HG03575 (cell line): ENCODE data around the gene FHIT.

ENCODE experiments used
- ATAC-seq: cut with Tn5 transposase; IDR thresholded peaks from one replicate; pipeline ENCODE4 v1.9.1; 2021; ENCODE audit not compliant: unreplicated experiment, insufficient number of reproducible peaks, low FRiP score; ENCODE audit errors: extremely low read depth

FHIT gene

DNA sequence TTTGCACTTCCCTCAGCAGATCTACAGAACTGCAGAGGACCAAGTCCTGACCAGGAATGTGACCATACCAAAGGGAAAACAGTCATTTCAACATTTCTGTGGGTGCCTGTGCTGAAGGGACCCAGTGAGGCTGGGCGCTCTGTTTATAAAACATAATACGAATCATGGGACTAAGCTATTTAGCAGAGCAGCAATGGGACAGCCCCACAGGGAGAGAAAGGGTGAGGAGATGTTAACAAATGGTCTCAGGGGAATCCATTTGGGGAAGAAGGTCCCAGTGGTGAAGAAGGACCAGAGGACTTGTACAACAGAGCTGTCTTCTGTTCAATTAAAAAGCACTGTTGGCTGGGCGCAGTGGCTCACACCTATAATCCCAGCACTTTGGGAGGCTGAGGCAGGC is 1025.4 kb downstream of the FHIT start:
- no peak for ATAC-seq

DNA sequence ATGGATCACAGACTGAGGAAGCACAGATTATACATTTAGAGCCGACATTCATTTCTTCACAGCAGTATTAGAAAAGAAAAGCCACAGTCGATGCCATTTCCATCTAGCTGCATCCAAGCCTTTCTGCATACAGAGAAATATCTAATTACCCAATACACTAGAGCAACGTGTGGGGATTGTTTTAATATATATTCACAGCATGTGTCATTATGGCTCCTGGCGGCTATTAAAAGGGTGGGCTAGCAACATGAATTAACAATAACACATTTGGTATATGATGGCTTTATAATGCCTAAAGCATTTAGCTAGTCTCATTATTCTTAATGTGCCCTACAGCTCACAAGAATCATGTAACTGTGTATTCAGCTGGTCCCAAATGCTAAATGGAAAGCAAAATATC is 1030.5 kb downstream of the FHIT start:
- ATAC-seq: no peak

DNA sequence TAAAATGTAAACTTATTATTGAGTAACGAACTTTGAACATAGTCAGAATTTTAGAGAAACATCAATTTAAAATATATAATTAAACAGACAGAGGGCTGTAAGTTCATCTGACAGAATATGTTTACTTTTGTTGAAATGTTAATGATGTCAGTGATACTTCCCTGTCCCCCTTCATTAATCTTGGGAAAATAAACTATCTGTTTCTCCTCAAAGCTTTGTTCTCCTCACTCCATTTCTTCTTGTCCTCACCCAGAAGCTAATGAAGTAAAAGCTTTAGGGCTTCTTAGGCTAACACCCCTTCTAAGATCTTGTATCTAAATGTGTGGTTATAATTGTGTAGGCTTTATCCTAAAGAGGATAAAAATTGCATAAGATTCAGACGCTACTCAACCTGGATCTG is 1031.8 kb downstream of the FHIT start:
- ATAC-seq: no peak

DNA sequence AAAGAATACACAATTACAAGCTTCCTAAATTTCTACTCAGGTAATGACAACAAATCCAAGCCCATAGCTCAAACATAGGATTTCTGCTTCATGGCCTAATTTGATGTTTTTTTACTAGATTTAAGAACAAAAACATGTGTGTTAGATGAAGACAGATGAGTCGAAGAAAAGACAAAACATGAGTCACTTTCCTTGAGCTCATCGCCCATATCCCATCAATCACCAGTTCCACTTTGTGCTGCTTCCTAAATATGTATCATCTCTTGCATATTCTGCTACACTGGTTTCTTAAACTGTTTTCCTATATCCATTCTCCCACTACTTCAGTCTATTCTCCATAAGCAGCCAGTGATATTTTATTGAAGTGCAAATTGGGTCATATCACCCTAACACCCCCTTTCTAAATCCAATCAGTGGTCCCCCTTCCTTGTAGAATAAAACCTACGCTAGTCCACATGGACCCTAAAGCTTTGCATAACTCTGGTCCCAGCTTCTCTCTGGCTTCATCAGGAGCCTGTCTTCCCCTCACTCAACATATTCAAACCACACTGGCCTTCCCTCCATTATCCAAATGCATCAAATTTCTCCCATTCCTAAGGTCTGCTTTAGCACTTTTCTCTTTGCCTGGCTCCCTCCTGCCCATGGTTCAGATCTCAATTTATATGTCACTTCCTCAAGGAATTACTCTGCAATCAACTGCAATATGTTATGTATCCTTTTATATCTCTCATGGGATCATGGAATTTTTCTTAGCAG is 1033.9 kb downstream of the FHIT start:
- ATAC-seq: no peak

DNA sequence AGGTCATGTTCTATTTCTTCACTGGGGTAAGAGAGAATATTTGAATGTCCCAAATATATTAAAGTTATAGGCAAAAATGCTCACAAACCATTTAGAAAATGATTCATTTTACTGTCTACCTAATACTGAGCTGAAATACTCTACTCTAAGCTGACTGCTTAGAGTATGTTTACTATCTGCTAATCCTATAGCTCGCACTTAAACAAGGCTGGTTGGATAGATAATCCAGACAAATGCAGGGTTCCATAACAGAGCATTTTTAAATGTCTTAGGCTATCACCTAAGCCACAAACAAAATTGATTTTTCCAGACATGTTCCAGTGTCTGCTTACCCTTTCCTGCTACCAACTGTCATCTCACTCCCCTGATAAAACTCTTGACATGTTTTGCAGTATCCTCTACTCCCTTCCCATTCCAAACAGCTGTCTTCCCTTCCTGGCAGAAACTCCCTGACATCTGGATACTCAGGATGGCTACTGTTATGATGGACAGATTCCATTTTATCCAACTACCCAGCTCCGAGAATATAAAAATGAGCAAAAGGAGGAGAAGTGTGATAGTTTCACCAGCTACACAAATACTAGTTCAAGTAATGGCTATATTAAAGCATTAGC is 1034.7 kb downstream of the FHIT start:
- ATAC-seq: no peak

DNA sequence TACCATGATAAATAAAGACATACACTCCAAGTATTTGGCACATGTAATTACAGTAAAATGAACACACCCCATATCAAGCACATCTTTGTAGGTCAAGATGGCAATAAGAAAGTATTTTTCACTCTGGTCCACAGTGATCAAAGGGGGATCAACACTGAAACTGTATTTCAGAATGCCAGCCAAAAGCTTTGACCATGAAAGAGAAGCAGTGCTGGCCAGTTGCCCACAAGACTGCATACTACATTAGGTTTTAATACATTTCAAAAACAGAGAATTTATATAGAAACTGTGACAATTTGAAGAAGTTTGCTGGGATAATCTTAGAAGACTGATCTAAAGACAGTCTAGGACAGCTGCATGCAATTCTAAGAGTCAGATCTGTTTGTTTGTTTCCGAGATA is 1035.3 kb downstream of the FHIT start:
- ATAC-seq: no peak

DNA sequence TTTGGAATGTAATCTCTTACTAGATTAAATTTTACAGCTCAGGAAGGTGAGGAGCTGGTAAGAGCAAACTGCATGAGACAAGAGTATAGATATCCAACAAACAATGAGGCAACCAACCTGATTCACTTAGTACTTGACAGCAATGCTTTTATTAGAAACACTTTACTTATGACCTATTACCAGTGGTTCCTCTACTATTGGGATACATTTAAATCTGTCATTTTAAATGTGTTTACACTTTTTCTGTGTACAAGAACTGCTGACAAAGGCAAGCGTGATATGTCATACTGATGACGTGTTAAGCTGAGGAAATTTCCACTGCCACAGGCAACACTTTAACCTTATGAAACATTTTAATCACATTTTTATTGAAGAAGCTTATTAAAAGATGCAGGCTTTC is 1043.3 kb downstream of the FHIT start:
- ATAC-seq: no peak

DNA sequence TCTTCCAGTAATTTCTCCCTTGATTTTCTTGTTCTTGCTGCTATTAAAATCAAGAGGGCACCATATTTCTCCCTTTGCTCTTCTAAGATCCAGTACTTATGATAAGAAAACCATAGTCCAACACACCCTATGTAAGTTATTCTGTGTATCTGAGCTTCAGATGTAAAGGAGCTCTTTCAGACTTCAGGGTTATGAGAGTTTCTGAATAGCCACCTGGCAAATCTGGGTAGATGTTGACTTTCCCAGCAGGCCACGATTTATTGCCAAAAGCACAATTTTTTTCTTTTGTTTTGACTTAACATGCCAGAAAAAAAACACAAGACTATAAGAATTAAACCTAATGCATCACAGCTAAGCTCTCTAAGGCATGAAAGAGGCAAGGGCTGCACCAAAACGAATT is 1045.0 kb downstream of the FHIT start:
- ATAC-seq: no peak

DNA sequence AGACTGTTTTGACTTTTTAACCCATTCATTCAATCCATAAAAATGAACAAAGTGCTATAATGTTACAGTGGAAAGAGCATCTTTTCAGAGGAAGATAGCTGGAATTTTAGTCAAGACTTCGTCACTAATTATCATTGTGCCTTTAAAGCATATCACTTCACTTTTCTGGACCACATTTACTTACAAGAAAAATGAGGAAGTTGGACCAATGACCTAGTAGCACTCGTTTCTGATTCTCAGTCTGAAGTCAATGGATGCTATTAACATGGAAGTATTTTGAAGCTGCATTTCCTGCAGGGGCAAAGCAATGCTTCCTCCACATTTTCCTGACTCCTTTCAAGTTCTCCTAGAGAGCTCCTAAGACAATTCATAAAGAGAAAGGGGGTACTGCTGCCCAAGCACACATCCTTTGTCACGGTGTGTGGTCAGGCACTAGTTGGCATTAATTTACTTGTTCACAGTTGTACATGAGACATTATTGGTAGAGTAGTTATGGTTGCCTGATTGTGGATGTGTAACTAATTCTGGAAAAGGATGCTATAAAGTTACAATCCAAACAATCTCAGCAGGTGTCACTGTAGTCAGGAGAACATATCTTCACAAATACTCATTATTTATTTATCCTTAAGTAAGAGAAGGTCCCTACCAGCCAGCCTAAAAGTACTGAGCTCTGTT is 1049.1 kb downstream of the FHIT start:
- ATAC-seq: no peak

DNA sequence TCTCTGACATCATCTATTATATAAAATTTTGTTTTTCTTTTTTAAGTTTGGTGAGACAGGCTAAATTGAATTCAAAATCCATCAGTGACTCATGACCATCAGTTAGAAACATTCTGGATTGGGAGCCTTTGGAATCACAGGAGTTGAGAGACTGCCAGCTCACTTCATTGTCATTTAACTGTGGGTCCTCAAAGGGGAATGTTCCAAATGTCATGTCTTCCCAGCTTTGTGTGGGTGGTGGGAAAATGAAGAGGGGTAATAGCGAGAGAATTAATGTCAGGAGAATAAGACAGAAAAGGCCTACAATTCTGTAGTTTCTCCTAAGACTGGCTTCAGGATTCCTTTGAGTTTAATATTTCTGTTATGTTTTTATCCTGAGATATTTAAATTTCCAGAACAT is 1051.9 kb downstream of the FHIT start:
- no peak for ATAC-seq

DNA sequence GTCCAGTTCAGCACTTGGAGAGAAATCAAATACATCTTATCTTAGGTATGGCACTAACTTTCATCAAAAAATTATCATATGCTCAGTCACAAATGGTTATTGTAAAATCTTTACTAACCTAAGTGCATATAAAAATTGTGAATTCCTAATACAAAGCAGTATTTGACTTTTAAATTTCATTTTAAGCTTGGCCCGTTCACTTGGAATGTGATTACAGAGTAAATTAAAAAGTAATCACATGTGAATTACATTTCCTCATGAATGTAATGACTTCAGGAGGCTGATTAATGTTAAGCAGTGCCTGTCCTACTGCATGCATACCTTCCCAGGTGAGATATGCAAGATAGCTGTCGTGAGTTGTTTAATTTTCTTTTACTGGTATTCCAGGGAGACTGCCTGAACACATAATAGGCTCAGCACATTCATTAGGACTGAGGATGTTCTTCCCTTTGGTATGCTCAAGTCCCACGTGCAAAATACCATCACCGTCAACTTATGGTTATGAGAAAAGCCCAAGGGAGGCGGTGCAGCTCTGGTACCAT is 1053.0 kb downstream of the FHIT start:
- no peak for ATAC-seq

DNA sequence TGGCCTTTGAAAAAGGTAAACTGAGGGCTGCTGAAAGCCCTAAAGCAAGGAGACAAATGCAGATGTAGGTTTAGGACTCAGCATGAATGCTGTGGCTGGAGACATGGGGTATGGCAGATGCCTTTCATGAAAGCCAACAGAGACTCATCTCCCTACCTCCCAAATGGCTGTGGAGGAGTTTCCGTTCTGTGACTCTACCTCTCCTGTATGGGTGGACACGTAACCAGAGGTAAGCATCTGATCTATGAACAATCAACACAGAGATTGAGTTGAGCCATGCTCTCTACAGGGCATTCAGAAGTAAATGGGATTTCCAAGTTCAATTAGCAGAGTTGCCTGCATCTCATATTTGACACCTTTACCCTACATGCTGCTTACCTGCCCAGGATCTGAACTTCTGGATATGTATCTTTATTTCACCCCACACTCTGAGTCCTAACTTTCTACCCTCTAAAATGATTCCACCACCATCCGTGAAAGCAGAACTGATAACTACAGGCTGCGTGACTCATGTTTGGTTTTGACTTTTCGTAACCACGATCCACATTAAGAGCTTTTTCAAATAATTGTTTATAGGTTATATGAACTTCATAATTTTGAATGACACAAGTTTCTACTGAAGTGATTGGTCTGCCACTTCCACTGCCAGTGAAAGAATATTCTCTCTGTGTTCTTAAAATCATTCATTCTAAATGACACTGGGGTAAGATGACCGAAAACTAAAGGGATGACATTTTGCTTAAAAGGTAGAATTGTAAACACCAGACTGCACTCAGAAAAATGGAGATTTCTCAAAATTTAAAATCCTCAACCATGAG is 1058.7 kb downstream of the FHIT start:
- no peak for ATAC-seq

DNA sequence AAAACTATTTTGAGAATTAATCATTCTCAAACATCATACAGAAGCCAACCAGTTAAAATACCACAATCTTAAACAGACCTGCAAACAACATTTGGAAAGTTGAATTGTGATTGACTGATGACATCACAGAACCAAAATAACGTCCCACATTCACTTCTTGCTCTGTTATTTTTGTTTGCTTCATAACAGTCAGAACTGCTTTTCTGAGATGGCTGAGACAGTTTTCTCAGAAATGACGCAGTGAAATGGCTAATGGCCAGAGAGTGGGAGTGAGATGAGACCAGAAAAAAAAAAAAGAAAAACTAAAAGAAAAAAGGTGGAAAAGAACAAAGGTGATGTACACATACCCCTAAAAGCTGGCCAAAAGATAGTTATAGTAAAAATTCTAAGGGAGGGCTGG is 1061.2 kb downstream of the FHIT start:
- no peak for ATAC-seq

DNA sequence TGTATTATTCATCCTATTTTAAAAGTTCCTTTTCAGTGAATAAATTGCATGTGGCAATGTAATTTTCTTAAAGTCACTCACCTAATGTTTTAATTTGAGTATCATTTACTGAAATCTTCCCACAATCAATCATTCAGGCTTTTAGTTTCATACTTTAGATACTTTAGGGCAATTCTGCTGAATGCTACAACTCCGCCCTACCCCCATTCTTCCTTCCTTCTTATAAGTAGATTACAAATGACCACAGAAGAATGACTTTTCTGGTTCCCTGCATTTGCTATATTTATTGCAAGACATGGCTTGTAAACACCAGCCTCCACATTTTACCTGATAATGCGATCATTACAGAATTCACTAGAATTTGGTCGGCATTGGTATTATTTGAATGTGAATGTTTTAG is 1061.9 kb downstream of the FHIT start:
- ATAC-seq: no peak

DNA sequence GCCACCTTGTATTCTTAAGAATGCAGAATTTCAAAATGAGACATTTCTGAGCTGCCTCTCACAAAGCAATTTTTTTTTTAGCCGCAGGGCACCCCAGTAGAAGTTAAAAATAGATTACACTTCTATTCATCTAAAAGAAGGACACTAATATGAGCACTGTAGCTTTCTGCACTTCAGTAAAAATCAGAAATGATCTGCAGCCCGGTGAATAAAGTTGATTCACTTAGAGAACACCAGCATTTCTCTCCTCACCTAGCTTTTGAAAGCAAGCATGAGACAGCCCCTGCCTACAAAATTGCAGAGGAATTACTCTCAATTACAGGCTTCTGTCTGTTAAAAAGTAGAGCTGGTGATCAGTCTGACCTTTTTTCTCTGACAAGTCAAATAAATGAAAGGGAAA is 1062.4 kb downstream of the FHIT start:
- no peak for ATAC-seq

DNA sequence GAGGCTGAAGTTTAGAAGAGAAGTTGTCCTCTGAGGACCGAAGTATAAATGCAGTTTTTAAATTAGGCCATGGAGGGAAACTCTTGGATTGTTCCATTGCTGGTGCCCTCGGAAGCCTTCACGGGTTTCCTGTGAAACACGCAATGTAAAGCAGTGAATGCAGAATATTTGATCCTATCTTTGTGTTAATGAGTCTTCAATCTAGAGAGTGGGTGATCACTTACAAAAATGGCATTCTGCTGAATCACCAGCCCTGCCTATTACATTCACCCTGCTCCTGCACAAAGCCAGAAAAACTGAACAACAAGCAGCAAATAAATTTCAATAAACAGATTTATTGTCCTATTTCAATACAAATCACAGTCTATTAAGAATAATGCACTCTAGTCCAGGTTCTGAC is 1063.9 kb downstream of the FHIT start:
- no peak for ATAC-seq

DNA sequence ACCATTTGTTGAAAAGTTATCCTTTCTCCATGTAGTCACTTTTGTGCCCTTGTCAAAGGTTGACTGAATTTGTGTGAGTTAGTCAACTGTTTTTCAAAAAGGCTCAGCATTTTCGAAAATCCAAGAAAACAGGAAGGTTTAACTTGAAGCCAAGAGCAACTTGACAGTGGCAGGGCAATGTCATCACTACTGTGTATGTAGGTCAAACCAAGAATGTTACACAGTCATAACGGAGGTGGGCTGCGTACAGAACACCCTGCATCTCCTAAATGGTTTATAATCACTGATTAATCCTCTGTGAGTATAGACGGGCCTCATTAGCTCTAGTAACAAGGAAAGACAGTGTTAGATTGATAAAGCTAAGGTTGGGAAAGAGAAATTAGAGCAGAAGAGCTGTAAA is 1064.9 kb downstream of the FHIT start:
- no peak for ATAC-seq

DNA sequence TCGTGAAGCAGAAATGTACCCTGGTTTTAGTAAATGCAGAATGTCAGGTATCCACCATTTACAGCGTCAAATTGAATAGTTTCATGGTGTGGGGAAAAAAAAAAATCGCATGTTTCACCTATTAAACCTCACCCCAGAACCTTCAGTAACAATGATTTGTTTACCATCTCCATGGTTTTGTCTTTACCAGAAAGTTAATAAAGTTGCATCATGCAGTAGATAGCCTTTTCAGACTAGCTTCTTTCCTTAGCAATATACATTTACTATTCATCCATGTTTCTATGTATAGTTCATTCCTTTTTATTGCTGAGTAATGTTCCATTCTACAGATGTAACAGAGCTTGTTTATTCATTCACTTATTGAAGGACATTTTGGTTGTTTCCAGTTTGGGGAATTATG is 1066.1 kb downstream of the FHIT start:
- no peak for ATAC-seq

DNA sequence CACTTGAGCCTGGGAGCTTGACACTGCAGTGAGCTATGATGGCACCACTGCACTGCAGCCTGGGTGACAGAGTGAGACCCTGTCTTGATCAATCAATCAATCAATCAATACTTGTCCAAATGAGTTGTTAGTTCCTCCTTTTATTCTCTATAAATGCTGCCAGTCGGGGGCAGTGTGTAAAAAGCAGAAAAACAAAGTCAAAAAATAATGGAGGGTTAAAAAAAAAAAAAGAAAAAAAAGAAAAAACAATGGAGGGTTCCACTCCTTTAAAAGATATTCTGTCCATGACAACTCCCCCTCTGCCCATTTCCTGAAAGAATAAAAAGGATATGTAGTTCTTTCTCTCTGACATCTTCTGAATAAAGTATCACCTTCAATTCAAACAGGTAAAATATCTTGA is 1068.6 kb downstream of the FHIT start:
- ATAC-seq: no peak
